ENCODE data around the gene EIF4E3.

GRCh38 chr3:71662568-71662967 is 62.6 kb downstream of the EIF4E3 start:
- TF ChIP-seq CTCF (IDR thresholded peaks at IDR 0.05) = no peak
- TF ChIP-seq EZH2phosphoT487 (IDR thresholded peaks at IDR 0.05) = no peak
